ENCODE measurements around the gene PLVAP.

PLVAP gene, protein sequence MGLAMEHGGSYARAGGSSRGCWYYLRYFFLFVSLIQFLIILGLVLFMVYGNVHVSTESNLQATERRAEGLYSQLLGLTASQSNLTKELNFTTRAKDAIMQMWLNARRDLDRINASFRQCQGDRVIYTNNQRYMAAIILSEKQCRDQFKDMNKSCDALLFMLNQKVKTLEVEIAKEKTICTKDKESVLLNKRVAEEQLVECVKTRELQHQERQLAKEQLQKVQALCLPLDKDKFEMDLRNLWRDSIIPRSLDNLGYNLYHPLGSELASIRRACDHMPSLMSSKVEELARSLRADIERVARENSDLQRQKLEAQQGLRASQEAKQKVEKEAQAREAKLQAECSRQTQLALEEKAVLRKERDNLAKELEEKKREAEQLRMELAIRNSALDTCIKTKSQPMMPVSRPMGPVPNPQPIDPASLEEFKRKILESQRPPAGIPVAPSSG

DNA sequence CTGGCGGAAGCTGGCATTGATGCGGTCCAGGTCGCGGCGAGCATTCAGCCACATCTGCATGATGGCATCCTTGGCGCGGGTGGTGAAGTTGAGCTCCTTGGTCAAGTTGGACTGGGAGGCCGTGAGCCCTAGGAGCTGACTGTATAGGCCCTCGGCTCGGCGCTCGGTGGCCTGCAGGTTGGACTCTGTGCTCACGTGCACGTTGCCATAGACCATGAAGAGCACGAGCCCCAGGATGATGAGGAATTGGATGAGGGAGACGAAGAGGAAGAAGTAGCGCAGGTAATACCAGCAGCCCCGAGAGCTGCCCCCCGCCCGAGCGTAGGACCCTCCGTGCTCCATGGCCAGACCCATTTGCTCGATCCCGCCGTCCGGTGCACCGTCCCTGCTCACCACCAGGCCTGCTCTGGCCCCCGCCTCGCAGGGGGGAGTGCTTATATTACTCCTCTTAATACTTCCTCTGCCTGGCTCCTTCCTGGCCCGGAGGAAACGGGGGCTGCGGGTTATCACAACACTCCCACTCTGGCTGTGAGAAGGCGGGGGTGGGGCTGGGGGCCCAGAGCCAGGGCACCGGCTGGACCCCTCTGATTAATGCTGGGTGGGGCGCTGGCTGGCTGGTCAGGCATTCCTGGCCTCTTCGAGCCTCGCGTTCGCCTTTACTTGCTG is at the start of gene PLVAP:
Gene PLVAP, minus strand, starts transcription at position 408 of the 666 bp plus-strand sequence. Its CDS starts 54 bp downstream, at position 354.
- no peak for DNase-seq

DNA sequence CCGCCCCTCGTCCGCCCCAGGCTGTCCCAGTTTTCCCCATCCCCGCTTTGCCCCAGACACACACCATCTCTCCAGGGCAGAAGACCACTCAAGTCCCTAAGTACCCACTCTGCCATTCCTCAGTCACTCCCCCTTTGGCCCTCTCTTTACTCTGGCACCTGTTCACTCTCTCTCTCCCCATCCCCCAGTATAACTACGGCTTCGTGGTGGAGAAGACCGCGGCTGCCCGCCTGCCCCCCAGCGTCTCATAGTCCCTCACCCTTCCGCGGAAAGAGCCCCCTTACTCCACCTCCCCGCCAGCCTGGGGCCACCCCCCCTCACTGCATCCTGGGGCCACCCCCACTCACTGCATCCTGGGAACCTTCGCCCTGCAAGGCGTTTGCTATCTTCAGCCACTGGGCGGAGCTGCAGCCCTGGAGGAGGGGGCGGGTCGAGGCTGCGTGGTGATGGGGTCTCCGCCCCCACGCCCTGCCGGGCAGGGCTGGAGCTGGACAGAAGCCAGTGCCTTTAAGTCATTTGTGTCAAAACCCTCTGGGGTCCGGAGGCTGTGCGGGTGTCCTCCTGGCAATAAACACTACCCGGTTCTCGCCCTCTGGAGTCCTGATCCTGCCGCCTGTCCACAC is 47.7 kb upstream of the PLVAP start:
- DNase-seq: peak; percentile 8

DNA sequence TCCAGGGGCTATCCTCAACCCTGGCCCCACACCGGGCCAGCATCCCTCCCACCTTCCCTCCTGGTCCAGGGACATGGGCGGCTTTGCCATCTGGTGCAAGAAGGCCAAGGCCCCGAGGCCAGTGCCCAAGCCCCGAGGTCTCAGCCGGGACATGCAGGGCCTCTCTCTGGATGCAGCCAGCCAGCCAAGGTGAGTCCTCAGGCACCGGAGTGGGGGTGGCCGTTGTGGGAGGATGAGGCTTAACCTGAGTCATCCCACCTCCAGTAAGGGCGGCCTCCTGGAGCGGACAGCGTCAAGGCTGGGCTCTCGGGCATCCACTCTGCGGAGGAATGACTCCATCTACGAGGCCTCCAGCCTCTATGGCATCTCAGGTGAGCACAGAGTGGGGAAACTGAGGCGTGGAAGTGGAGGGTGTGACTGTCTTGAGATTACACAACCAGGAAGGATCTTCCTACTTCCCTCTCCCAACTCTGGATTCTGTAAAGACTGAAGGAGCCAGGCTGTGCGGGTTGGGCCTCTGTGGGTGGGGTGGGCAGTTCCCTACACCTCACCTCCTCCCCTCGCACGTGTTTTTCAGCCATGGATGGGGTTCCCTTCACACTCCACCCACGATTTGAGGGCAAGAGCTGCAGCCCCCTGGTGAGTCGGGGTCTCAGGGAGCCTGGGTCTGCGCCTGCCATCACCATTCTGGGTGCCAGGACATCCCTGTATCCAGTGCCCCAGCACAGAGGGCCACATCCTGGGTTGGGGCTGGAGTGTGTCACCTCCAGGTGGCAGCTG is 46.5 kb upstream of the PLVAP start:
- DNase-seq: no peak

DNA sequence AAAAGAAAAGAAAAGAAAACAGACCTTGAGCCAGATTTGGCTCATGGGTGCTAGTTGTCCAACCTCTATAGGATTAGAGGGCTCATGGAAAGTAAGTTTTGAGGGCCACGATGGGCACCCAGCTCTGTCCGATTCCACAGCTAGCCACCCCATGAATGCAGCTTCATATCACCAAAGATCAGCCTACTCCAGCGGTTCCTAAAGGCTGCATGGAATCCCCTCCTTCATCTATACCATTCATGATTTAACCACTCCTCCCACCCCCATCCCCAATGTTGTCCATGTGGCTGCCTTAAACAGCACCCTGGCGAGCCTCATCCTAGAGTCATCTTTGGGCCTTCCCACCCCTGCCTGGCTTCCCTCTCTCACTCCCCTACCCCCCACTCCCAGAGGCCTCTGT is 44.8 kb upstream of the PLVAP start:
- DNase-seq: no peak

DNA sequence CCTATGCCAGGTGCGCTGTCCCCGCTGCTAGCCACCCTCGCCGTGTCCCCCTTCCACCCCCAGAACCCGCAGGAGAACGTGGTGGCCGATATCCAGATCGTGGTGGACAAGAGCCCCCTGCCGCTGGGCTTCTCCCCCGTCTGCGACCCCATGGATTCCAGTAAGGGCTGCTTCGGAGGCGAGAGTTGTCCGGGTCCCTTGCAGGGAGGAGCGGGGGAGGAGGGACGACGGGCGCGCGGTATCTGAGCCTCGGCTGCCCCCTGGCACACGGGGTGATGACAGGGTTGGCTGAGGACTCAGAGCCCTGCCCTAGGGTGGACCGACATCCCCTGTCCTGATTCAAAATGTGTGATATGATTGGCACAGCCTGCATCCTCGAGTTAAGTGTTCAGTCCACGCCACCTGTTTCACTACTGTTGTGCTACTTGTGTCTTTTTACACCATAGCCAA is 43.4 kb upstream of the PLVAP start:
- DNase-seq: no peak

DNA sequence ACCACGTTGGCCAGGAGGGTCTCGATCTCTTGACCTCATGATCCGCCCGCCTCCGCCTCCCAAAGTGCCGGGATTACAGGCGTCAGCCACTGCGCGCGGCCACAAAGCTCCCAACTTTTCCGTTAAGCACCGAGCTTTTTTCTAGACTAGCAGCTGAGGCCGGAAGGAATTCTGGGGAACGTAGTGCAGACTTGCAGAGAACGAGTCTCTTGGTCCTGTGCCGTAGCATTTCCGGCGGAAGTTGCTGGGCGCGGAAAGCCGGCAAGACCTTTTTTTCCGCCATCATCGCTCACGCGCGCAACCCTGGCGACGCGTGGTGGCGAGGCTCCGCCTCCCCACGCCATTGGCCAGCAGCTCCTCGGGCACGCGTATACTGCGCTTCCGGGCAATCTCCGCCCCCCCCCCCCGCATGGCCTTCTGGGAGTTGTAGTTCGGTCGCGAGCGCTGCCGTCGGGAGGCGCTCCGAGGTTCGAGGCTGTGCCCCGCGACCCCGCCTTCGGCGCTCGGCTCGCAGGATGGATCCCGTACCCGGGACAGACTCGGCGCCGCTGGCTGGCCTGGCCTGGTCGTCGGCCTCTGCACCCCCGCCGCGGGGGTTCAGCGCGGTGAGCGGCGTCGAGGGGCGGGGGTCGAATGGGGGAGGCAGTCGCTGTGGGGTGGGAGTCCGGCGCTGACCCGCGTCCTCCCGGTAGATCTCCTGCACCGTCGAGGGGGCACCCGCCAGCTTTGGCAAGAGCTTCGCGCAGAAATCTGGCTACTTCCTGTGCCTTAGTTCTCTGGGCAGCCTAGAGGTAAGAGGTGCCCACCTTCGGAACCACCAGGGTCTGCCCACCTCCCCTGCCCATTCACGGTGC is 42.7 kb upstream of the PLVAP start, which contains the start of gene MVB12A:
Gene MVB12A, plus strand, starts transcription at position 427 of the 854 bp plus-strand sequence. Its CDS starts 89 bp downstream, at position 516.
- DNase-seq: peak; percentile 95

DNA sequence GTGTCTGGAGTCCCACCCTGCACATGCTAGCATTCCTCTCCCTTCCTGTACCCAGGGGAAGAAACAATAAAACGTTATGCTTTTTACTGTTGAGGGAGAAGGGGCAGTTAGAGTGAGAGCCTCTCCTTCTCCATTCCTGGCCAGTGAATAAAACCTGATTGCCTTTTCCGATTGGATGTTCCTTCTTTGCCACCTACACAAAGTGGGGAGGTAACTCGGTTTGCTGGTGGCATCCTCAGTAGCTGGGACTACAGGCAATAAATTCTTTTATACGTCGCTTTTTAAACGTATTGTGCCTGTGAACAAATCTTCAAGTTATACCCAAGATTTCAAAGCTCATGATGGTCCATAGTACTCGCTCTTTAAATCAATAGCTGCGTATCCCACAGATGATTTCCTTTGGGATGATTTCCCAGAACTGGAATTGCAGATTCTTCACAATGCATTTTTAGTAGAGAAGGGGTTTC is 42.0 kb upstream of the PLVAP start:
- DNase-seq: no peak

DNA sequence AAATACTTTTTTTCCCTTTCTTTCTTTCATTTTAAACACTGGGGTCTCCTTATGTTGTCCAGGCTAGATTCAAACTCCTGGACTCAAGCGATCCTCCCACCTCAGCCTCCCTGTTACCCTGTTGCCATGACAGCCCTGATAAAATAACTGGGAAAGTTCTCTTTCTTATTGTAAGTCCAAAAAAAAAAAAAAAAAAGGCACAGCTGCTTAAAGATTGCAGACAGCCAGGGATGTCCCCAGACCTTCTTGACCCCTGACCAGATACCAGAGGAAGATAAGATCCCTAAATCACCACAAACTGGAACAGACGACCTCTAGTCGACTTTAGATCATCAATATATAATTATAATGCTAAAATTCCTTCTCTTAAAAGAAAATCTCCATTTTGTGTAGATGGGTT is 41.6 kb upstream of the PLVAP start:
- DNase-seq: no peak

DNA sequence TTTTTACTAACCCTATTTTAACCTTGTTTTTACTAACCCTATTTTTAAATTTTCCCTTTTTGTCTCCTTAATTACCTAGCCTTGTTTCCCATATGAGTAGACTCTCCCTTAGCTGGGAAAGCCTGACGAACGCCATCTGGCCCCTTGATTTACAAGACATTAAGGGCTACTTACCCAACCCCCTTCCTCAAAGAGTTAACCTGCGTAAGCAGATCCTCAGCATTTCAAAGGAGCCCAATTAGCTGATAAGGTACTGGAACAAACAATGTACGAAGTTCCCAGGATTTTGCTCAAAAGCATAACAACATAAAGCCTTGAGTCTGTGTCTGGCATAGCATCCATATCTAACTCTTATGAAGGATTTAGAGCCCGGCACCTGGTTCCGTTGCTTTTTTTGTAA is 38.0 kb upstream of the PLVAP start:
- DNase-seq: no peak

DNA sequence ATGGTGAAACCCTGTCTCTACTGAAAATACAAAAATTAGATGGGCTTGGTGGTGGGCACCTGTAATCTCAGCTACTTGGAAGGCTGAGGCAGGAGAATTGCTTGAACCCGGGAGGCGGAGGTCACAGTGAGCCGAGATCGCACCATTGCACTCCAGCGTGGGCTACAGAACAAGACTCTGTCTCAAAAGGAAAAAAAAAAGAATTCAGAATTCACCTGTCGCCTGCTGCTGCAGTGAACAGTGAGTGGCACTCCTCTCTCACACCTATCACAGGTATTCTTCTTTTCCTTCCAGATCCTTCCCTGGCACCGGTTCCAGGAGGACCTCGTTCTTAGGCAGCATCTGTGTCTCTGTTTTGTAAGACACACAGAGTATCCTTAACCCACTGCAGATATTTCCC is 37.0 kb upstream of the PLVAP start:
- DNase-seq: no peak

DNA sequence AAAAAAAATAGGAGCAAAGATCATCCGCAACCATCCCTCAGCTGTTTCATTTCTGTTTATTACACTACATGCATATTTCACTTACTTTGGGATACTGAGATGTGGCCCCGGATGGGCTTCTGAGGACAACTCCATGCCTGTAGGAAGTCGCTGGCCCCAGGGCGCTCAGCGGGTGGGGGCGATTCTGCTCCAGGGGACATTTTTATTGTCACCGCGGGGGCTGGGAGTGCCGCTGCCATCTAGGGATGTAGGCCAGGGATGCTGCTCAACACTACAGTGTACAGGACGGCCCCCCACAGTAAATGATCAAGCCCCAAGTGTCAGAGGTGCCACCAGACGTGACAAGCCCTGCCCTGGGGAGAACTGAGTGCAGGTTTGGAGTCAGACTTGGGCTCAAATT is 34.7 kb upstream of the PLVAP start:
- no peak for DNase-seq

DNA sequence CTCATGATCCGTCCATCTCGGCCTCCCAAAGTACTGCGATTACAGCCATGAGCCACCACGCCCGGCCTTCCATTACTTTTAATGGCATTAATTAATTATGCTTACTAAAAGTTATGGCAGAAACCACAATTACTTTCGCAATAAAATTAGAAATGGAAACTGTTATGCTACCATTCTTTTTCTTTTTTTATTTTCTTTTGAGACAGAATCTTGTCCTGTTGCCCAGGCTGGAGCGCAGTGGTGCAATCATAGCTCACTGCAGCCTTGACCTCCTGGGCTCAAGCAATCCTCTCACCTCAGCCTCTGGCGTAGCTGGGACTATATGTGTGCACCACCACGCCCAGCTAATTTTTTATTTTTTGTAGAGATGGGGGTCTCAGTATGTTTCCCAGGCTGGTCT is 32.8 kb upstream of the PLVAP start:
- DNase-seq: no peak

DNA sequence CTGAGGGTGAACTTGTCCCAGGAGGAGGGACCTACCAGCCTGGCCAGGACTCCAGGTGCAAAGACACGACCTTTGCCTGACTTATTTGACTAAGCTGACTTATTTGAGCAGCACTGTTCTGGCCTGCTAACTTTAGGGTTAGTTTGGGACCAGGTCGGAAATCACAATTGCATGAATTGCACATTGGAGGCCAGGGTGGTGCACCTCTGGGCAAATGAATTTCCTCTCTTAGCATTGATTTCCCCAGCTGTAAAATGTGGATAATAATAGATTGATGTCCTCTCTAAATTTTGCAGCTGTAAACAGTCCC is 29.7 kb upstream of the PLVAP start:
- DNase-seq: no peak

DNA sequence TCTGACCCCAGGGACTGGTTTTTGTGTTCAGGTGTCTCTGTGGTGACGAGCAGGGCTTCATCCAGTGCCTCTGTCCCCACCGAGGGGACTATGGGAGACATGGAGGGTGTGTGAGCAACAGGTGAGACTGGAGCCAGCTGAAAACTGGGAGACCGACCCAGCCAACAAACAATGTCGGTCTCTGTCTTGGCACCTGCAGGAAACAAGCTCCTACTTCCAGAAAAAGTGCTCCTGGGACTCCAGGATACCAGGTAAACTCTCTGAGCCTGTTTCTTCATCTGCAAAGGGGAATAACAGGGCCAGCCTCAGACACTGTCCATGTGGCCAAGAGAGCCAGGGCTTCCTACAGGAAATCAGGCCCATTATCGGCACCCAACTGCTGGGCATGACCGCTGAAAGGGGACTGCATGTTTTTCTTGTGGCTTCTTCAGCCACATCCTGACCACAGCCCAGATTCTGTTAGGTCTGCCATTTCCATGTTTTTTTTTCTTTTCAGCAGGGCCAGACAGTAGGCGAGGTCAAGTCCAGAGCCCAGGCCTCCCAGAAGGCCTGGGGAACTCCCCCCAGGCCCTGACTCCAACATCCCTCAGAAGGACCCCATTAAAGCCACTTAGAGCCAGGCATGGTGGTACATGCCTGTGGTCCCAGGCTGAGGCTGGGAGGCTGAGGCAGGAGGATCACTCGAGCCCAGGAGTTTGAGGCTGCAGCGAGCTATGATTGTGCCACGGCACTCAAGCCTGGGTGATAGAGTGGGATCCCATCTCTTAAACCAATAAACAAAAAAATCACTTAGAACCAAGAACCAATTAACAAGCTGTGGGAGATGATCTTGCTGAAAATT is 29.1 kb upstream of the PLVAP start:
- no peak for DNase-seq

DNA sequence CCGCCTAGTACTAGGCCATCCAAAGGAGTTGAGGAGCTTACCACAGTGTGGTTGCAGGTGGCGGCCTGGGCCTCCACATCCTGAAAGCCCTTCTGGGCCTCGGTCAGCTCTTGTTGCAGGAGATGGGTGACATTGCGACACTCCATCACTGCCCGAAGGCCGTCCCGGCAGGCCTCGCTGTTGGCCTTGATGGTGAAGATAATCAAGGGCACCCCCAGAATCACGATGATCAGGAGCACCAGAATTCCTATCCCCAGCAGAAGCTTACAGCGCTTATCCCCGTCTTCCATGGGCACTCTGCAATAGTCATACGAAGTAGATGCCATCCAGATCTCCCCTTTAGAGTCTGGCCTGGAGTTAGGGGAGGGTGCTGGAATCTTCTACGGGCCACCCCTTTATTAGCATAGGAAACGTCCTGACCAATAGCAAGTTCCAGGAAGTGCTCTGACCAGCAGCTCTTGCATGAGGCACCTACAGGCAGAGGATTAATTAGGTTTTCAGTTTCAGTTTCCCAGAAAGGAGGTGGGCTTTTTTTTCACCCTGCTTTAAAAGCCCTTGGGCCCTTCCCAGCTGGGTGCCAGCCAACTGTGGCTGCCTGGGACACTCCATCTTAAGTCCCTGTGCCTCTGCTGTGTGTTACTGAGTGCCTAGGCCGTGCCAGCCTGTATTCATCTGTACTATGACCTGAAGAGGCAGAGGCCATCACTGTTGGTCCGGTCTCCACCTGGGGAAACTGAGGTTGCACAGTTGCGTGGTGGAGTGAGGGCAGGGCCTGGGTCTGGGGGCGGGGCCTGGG is 28.3 kb upstream of the PLVAP start, which contains the start of gene BST2:
Gene BST2, minus strand, starts transcription at position 381 of the 796 bp plus-strand sequence. Its CDS starts 55 bp downstream, at position 326.
- no peak for DNase-seq

DNA sequence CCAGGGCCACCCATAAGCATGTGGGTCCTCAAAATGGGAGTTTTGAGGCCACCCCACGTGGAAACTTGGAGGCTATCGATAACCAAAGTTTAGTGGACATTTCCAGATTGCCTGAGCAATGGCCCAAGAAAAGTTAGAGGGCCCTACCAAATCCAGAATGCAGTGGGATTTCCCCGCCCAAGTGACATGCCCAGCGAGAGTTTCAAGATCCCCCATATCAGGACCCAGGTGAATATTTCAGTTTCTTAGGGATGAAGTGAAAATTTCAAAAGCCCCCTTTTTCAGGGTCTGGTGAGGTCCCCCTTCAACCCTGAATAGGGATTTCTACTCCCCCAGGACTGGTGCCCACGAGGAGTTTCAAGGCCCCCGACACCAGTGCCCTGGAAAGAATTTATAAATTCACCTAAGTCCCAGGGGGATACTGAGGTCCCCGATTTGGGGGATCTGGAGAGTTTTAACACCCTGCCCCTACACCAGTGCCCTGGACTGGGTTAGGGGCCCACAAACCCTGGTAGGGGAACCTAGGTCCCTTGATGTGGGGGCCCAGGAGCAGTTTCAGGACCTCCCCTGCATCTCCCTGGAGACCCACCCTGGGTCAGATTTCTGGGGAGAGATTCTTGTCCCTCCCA is 27.6 kb upstream of the PLVAP start:
- no peak for DNase-seq

DNA sequence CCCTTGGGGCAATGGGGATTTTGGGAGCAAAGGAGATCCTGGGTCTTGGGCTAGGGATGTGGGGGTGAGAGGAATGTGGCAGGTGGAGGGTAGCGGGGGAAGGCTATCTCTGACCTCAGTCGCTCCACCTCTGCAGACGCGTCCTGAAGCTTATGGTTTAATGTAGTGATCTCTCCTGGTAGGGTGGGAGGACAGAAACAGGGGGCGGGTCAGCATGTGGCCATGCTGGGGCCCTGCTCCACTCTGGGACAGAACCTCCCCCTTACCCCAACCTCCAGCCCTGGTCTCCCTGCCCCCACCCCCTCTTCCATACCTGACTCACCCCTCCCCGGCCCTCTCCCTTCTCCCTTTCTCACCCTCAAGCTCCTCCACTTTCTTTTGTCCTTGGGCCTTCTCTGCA is 26.9 kb upstream of the PLVAP start:
- DNase-seq: no peak

DNA sequence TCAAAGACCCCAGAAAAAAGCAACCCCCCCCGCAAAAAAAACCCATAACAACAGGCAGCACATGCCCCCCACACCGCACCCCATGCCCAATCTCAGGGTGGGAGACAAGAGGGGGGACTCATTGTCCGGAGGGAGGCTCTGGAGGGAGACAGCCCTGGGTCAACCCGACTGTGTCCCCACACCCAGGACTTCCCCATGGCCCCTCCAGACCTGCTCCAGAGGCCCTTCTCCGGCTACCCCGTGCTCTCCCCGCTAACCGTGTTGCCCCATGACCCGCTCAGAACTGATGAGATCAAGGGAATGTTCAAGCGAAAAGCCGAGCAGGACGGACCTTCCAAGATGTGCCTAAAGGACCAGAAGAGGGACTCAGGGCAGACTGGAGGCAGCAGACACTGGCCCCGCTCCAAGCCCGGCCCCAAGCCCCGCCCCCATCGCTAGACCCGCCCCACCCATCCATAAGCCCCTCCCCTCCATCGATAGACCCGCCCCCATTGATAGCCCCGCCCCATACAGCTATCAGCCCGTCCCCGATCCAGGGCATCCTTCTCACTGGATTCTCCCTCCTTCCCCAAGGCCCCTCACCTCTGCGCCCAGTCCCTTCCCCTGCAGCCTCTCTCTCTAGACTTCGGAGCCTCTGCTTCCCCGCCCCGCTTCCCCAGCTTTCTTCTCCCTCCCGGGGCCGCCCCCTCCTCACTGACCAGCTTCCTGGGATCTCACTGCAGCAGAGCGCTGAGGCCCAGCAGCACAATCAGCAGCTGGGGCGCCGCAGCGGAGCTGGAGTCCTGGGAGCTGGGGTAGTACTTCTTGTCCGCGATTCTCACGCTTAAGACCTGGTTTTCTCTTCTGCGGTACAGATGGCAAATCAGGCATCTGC is 26.1 kb upstream of the PLVAP start:
- no peak for DNase-seq

DNA sequence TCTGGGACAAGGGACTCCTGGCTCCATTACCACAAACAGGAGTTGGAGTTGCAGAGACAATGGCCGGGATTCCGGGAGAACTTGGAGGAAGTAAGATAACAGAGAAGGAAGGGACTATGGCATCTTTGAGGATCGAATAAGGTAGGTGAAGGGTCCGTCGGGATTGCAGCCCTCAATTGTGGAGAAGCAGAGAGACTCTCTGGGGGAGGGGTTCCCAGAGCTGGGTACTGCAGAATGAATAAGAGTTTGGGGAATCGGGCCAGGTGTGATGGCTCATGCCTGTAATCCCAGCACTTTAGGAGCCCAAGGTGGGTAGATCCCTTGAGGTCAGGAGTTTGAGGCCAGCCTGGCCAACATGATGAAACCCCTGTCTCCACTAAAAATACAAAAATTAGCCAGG is 24.5 kb upstream of the PLVAP start:
- DNase-seq: no peak

Measured in NCI-H1694 treated with DMSO at 0.1 percent for 48 hours (cell line).